OCI-LY7 (cell line): ENCODE measurements around the gene POLL. TPM values are rescaled to one million over a fixed set of nuclear protein-coding genes. Genes with fewer than 3 reads are reported as not detected.

ENCODE experiments used
- BruUV-seq: library from RNA; stranded (reverse); fragments of 400-500 nt; replicated peaks from 2 replicates; lab custom pipeline; 2021; lab: Mats Ljungman, UMichigan
- CTCF ChIA-PET: fragments of 300-600 bp; sonication (Branson Sonifier 250); formaldehyde crosslinking; loops from one replicate; lab custom pipeline; 2022; ENCODE audit warnings: antibody characterized with exemption; ENCODE audit not compliant: unreplicated experiment; lab: Charles Lee
- POLR2A ChIA-PET: fragments of 300-600 bp; sonication (Branson Sonifier 250); formaldehyde crosslinking; loops from one replicate; lab custom pipeline; 2022; ENCODE audit warnings: antibody characterized with exemption; lab: Charles Lee
- DNase-seq: peaks from one replicate; pipeline ENCODE4 v3.0.0-alpha.2; 2015; ENCODE audit warnings: low spot score
- H2AFZ ChIP-seq: fragments of 200-600 bp; sonication (generic), shearing (Covaris generic); 2 replicates; pipeline ENCODE4 v1.6.1; 2014; ENCODE audit warnings: mild to moderate bottlenecking, antibody characterized with exemption, low read length, moderate library complexity
- H3K27ac ChIP-seq: fragments of 200-600 bp; sonication (generic); 2 replicates; pipeline ENCODE4 v1.5.1; 2014; ENCODE audit warnings: mixed run types, low read depth, mild to moderate bottlenecking, moderate library complexity, low read length, inconsistent platforms; ENCODE audit not compliant: poor library complexity, severe bottlenecking
- H3K36me3 ChIP-seq: fragments of 200-600 bp; sonication (generic); 2 replicates; pipeline ENCODE4 v1.6.1; 2014; ENCODE audit warnings: mild to moderate bottlenecking, antibody characterized with exemption, low read length, moderate library complexity, mixed read lengths; ENCODE audit not compliant: insufficient read depth
- H3K4me1 ChIP-seq: fragments of 200-600 bp; sonication (generic); 2 replicates; pipeline ENCODE4 v1.5.1; 2014; ENCODE audit warnings: mild to moderate bottlenecking, low read length; ENCODE audit not compliant: insufficient read depth, poor library complexity, severe bottlenecking
- H3K4me2 ChIP-seq: fragments of 200-600 bp; sonication (generic); 2 replicates; pipeline ENCODE4 v1.6.1; 2014; ENCODE audit warnings: mild to moderate bottlenecking, low read length
- H3K4me3 ChIP-seq: fragments of 200-600 bp; sonication (generic); 2 replicates; pipeline ENCODE4 v1.5.1; 2014; ENCODE audit warnings: mild to moderate bottlenecking, low read depth, low read length; ENCODE audit not compliant: poor library complexity, severe bottlenecking
- H3K79me2 ChIP-seq: fragments of 200-600 bp; sonication (generic); 2 replicates; pipeline ENCODE4 v1.6.1; 2016; ENCODE audit warnings: low read depth, mild to moderate bottlenecking, low read length, moderate library complexity, mixed read lengths; ENCODE audit not compliant: insufficient read depth
- H3K9me2 ChIP-seq: fragments of 200-600 bp; sonication (generic); 2 replicates; pipeline ENCODE4 v1.6.1; 2016; ENCODE audit warnings: mild to moderate bottlenecking, low read length, mixed read lengths; ENCODE audit not compliant: insufficient read depth
- H3K9me3 ChIP-seq: fragments of 200-600 bp; sonication (generic); 2 replicates; pipeline ENCODE4 v1.6.1; 2014; ENCODE audit warnings: mild to moderate bottlenecking, mixed run types, low read length, mixed read lengths
- H4K20me1 ChIP-seq: fragments of 200-600 bp; sonication (generic); 2 replicates; pipeline ENCODE4 v1.6.1; 2014; ENCODE audit warnings: mild to moderate bottlenecking, antibody characterized with exemption, low read length, moderate library complexity, mixed read lengths; ENCODE audit not compliant: insufficient read depth
- EZH2phosphoT487 ChIP-seq: fragments of 200-600 bp; sonication (generic); IDR thresholded peaks from 2 replicates; pipeline ENCODE4 v1.6.1; 2018; ENCODE audit warnings: low read depth, borderline replicate concordance, mild to moderate bottlenecking, mixed run types, antibody characterized with exemption, low read length, moderate library complexity, mixed read lengths
- intact Hi-C: fragments of 100-400 bp; cut with micrococcal nuclease; formaldehyde crosslinking; loops from one replicate; pipeline ENCODE4 v1.10.0; 2022; ENCODE audit not compliant: unreplicated experiment
- total RNA-seq, 2 experiments: library from RNA; depleted of rRNA in 1 of 2; stranded (reverse); fragments of >200 nt in 1 of 2; shearing (Covaris generic) in 1 of 2; gene quantifications; 2 replicates each; pipeline ENCODE4 v1.2.3, GENCODE V29; 2014 to 2022
- TF ChIP-seq, protein P1 (sequence below): fragments of 200-600 bp; sonication (generic); conservative IDR thresholded peaks from 2 replicates; pipeline ENCODE4 v1.5.1; 2014; ENCODE audit warnings: mild to moderate bottlenecking, antibody characterized with exemption, low read length, moderate library complexity, mixed read lengths

POLL gene
- total RNA-seq, 2 experiments from 2014 or later: 22.0 to 34.0 TPM

GRCh38 chr10:101619983-101620382, 31.9 kb upstream of the POLL start:
- H3K27ac ChIP-seq: peak overlapping the region; percentile 96
- DNase-seq: no peak
- CTCF ChIA-PET: interaction anchor here (0.5 kb wide), 1 partner anchor 1275 kb away, joined by 3 read pairs; no protein-coding TSS in a partner anchor
- peaks cover 65% of the 10 kb centered on the region for H3K4me1 ChIP-seq
- H3K9me3 ChIP-seq: no peaks in the 10 kb centered on the region
- H4K20me1 ChIP-seq: no peaks in the 10 kb centered on the region
- H2AFZ ChIP-seq: no peak overlapping the region
- intact Hi-C loops: loop anchor here (5.0 kb wide), 1 partner anchor 162 kb away; the partner anchor contains the start of gene NPM3
- no TSS peak for BruUV-seq
- H3K4me3 ChIP-seq: no peak overlapping the region
- POLR2A ChIA-PET: interaction anchor here (0.8 kb wide), 1 partner anchor 28 kb away, joined by 4 read pairs; no protein-coding TSS in a partner anchor
- no peaks in the 10 kb centered on the region for H3K9me2 ChIP-seq
- peaks cover 56% of the 10 kb centered on the region for H3K36me3 ChIP-seq
- TF ChIP-seq, protein P1, sequence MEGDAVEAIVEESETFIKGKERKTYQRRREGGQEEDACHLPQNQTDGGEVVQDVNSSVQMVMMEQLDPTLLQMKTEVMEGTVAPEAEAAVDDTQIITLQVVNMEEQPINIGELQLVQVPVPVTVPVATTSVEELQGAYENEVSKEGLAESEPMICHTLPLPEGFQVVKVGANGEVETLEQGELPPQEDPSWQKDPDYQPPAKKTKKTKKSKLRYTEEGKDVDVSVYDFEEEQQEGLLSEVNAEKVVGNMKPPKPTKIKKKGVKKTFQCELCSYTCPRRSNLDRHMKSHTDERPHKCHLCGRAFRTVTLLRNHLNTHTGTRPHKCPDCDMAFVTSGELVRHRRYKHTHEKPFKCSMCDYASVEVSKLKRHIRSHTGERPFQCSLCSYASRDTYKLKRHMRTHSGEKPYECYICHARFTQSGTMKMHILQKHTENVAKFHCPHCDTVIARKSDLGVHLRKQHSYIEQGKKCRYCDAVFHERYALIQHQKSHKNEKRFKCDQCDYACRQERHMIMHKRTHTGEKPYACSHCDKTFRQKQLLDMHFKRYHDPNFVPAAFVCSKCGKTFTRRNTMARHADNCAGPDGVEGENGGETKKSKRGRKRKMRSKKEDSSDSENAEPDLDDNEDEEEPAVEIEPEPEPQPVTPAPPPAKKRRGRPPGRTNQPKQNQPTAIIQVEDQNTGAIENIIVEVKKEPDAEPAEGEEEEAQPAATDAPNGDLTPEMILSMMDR: no peak
- TF ChIP-seq EZH2phosphoT487: no peak
- H3K4me2 ChIP-seq: no peak overlapping the region
- no peaks in the 10 kb centered on the region for H3K79me2 ChIP-seq

DNA sequence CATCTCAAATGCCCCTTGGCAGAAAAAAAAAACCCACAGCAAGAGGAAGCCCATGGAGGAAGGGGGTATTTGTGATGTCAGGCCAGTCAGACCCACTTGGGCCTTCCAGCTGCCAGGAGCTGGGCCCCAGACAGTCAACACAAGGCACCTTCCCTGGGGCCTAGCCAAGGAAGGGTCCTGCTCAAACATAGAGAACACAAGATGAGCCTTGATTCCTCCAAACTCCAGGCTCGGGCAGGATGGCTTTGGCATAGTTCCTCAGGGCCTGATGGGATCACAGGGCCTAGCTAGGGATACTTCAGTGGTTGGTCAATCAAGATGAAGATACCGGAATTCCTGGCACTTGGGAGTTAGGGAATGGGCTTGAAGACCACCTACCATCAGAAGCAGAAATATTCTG, 30.8 kb upstream of the POLL start:
- Histone ChIP-seq H3K4me1 (peaks cover 54% of the 10 kb centered on the region), H3K9me2 (no peaks in the 10 kb centered on the region), H4K20me1 (no peaks in the 10 kb centered on the region), H3K4me3 (peak overlapping the region; percentile 47), H2AFZ (no peak overlapping the region), H3K36me3 (peaks cover 48% of the 10 kb centered on the region), H3K79me2 (no peaks in the 10 kb centered on the region), H3K4me2 (peak overlapping the region; percentile 65), H3K9me3 (no peaks in the 10 kb centered on the region), H3K27ac (peak overlapping the region; percentile 96)
- intact Hi-C loops: loop anchor here (5.0 kb wide), 1 partner anchor 163 kb away; the partner anchor contains the start of gene NPM3
- POLR2A ChIA-PET: no interaction called here
- TF ChIP-seq, protein P1: no peak
- no peak for TF ChIP-seq EZH2phosphoT487
- peak; percentile 9 for DNase-seq
- no TSS peak for BruUV-seq
- CTCF ChIA-PET: no interaction called here
